Measurements from ENCODE around the gene TP53RK. TPM values are rescaled to one million over a fixed set of nuclear protein-coding genes. Genes with fewer than 3 reads are reported as not detected.

TP53RK gene
- polyA plus RNA-seq (2013, experiment 1 of 2; ENCODE audit: insufficient read length) = 14.4 TPM
- 10.3 TPM for polyA plus RNA-seq (2013, experiment 2 of 2; ENCODE audit: insufficient read length)

DNA sequence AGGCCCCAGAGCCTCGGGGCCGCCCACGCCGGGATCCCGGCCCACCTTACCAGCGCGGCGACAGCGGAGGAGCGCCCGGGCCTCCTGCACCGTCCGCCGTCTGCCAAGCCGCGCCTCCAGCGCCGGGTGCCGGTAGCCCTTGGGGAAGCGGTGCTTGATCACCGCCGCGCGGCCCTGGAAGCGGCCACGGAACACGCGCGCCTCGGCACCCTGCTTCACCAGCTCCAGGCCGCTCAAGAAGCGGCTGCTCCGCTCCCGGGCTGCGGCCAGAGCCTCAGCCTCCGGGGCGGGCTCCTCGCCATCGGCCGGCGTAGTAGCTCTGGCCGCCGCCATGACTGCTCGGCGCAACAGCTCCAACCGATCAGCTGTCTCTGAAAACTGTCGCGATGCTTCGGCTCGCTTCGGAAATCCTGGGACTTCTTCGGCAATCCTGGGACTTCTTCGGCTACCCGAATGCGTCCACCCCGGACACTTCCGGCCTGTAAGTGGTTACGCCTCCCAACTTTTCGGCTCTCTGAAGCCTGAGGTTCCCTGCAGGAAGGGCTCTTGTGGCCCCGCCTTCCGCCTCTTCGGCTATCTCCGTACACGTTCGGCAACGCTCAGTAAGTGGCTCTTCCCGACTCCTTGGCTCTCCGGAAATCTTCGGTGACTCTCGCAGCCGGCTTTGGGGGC lies at the start of gene TP53RK:
Gene TP53RK (minus strand): TSS at position 363 of the 672 bp plus-strand sequence. CDS start 30 bp downstream, at position 333.
- peak; percentile 100 for DNase-seq

- no peak for DNase-seq
These were observed 46.2 kb upstream of the TP53RK start for GRCh38 chr20:46735436-46735835.

DNA sequence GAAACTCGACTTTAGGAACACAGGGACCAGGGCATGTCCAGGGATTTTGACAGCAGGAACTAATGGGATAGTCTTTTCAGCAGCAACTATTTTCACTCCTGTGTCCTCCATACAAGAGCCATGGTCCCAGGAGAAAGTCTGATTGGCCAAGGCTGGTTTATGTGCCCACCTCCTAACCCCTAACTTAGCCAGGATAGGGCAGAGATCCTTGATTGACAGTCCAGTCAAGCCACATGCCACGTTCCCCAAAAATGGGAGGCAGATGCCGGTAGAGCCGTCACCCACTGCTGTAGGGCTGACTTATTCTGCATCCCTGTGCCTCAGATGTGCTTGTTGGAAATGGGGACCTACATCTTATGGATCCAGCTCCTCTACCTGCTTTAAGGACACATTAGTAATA lies 42.5 kb upstream of the TP53RK start:
- no peak for DNase-seq

DNA sequence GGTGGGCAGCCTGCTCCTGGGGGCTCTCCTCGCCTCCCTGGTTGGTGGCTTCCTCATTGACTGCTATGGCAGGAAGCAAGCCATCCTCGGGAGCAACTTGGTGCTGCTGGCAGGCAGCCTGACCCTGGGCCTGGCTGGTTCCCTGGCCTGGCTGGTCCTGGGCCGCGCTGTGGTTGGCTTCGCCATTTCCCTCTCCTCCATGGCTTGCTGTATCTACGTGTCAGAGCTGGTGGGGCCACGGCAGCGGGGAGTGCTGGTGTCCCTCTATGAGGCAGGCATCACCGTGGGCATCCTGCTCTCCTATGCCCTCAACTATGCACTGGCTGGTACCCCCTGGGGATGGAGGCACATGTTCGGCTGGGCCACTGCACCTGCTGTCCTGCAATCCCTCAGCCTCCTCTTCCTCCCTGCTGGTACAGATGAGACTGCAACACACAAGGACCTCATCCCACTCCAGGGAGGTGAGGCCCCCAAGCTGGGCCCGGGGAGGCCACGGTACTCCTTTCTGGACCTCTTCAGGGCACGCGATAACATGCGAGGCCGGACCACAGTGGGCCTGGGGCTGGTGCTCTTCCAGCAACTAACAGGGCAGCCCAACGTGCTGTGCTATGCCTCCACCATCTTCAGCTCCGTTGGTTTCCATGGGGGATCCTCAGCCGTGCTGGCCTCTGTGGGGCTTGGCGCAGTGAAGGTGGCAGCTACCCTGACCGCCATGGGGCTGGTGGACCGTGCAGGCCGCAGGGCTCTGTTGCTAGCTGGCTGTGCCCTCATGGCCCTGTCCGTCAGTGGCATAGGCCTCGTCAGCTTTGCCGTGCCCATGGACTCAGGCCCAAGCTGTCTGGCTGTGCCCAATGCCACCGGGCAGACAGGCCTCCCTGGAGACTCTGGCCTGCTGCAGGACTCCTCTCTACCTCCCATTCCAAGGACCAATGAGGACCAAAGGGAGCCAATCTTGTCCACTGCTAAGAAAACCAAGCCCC lies 36.2 kb upstream of the TP53RK start:
- no peak for DNase-seq

- no peak for DNase-seq
These were observed 35.2 kb upstream of the TP53RK start for GRCh38 chr20:46724343-46724959.

GRCh38 chr20:46723039-46723438 lies 33.8 kb upstream of the TP53RK start:
- DNase-seq = no peak

GRCh38 chr20:46722450-46722849 lies 33.2 kb upstream of the TP53RK start:
- no peak for DNase-seq

- DNase-seq = no peak
These were observed 32.2 kb upstream of the TP53RK start for GRCh38 chr20:46721476-46721875.

DNA sequence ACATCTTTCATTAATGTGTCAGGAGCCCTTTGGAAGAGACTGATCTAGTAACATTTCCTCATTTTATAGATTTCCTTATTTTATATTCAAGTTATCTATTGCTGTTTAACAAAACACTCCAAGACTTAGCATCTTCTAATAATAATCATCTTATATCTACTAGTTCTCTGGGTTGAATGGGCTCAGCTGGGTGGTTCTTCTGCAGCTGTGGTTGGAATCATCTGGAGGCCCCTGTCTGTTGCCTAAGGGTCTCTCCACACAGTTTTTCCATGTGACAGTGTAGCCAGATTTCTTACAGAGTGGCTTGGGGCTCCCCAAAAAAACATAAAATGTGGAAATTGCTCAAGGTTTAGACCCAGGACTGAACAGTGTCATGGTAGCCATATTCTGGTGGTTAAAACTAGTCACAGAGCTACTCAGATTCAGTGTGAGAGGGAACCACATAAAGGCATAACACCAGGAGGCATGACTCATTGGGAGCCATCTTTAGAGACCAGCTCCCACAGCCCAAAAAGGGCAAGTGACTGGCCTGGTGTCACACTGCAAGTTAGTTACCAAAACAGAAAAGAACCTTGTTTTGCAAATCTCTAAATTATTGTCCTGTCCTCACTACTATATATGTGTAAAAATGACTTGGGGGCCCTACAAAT lies 31.7 kb upstream of the TP53RK start:
- peak; percentile 54 for DNase-seq

- DNase-seq = no peak
These were observed 30.8 kb upstream of the TP53RK start for GRCh38 chr20:46720019-46720418.

GRCh38 chr20:46717818-46718541 lies 28.7 kb upstream of the TP53RK start:
- DNase-seq = no peak

GRCh38 chr20:46715292-46715756 lies 26.1 kb upstream of the TP53RK start:
- DNase-seq = peak; percentile 67

GRCh38 chr20:46713957-46714834 lies 25.0 kb upstream of the TP53RK start:
- no peak for DNase-seq

DNA sequence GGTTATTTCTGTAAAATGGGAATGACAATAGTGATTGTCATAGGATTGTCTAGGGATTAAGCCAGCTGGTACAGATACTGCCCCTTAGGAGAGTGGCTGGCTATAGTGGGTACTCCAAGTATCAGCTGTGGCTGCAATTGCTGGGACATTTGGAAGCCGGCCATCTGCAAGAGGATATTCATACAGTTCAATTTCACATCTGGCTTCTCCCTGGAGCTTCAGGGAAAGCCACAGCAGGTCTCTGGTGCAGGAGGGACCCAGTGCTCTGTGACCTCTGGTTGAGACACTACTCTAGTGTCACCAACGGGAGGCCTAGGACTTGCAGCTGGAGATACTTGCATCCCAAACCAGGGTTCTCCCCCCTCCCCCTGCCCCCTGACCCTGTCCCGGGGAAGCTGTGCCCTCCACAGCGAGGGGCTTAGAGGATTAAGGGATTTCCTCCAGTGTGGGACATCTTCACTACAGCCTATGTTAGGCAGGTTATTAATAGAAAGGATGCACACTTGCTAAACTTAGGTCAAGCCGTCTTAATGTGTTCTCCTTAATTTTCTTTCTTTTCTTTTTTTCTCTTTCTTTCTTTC lies 22.9 kb upstream of the TP53RK start:
- no peak for DNase-seq

- DNase-seq = no peak
These were observed 21.1 kb upstream of the TP53RK start for GRCh38 chr20:46710153-46710913.

GRCh38 chr20:46709459-46710152 lies 20.4 kb upstream of the TP53RK start, which contains the start of gene SLC2A10:
Gene SLC2A10 (plus strand): TSS chr20:46709649. CDS start chr20:46709737, 88 bp downstream.
- peak; percentile 76 for DNase-seq

- no peak for DNase-seq
These were observed 19.8 kb upstream of the TP53RK start for GRCh38 chr20:46709055-46709458.

DNA sequence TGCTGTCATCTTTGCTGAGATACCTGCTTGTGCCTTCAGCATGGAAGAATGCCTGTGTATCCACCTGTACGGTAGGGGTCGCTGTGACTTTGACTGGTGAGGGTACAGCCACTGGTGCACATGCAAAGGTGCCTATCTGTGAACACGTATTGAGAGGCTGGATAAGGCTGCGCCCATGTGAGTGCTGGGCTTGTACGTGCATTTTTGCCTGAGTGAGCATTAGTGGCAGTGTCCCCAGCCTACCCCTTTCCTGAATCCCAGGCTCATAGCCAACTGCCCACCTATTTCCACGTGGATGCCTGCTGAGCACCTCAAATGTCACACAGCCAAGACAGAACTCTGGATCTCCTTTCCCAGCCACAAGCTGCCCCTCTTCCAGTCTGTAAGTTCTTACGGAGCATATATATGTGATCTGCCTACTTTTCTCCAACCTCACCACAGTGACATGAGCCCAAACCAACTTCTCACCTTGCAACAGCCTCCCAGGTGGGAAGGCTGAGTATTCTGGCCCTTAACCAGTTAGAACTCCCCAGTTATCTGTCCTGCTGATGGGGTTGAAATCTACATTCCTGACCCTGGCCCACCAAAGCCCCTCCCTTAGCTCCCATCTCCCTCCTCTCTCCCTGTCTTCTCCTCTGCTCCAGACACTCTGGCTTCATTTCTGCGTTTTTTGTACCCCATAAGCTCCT lies 19.1 kb upstream of the TP53RK start:
- DNase-seq = no peak

Measured in fibroblast of skin of back (primary cell).